Gastroesophageal sphincter (tissue), 3 donors: ENCODE data around the gene HAUS8.

ENCODE experiments used
- CTCF ChIP-seq, 4 experiments: fragments of 200-600 bp in 2 of 4; fragments of 450-650 bp in 2 of 4; sonication (generic) in 1 of 4; IDR thresholded peaks; one replicate each; pipeline ENCODE4 v1.5.1; 2017 to 2019; ENCODE audit warnings: antibody characterized with exemption in 4 of 4, mild to moderate bottlenecking in 2 of 4, moderate library complexity in 2 of 4
- EP300 ChIP-seq: sonication (generic); formaldehyde crosslinking; IDR thresholded peaks from one replicate; pipeline ENCODE4 v1.6.1; 2017; ENCODE audit warnings: antibody characterized with exemption, mild to moderate bottlenecking
- POLR2A ChIP-seq, 2 donors: fragments of 450-650 bp; IDR thresholded peaks; one replicate each; pipeline ENCODE4 v1.6.1; 2017; ENCODE audit warnings: antibody characterized with exemption in 2 of 2, mild to moderate bottlenecking in 2 of 2, moderate library complexity in 1 of 2
- POLR2AphosphoS5 ChIP-seq: sonication (generic); formaldehyde crosslinking; IDR thresholded peaks from one replicate; pipeline ENCODE4 v1.6.1; 2017; ENCODE audit warnings: antibody characterized with exemption

- TF ChIP-seq CTCF (IDR thresholded peaks at IDR 0.05) (no peak), POLR2A (IDR thresholded peaks at IDR 0.05) (no peak), EP300 (no peak), POLR2AphosphoS5 (no peak)
These were observed 31.5 kb downstream of the HAUS8 start for GRCh38 chr19:17043744-17044143.
